HEK293 (cell line): ENCODE data around the gene WDR4.

ENCODE experiments used
- CTCF ChIA-PET: fragments of 350-600 bp; formaldehyde crosslinking; extraction: SDS; loops from one replicate; lab custom pipeline; 2021; ENCODE audit warnings: antibody characterized with exemption; lab: Yijun Ruan, JAX
- POLR2A ChIA-PET: fragments of 300-600 bp; formaldehyde crosslinking; extraction: SDS; loops from one replicate; lab custom pipeline; 2020; ENCODE audit warnings: antibody characterized with exemption, inconsistent platforms; lab: Yijun Ruan, JAX
- H3K27ac ChIP-seq: fragments of 200-500 bp; sonication (Bioruptor generic); 2 replicates; pipeline ENCODE4 v1.5.1; 2014; ENCODE audit warnings: low read depth, low read length, control low read depth, inconsistent platforms; ENCODE audit errors: extremely low read depth
- H3K36me3 ChIP-seq, 2 experiments: fragments of 200-500 bp in 1 of 2; sonication (Bioruptor generic) in 1 of 2; 1 replicate in 1 of 2; 2 replicates in 1 of 2; pipeline ENCODE4 v1.5.1; 2014 to 2017; ENCODE audit warnings: inconsistent platforms in 2 of 2, low read length in 2 of 2; ENCODE audit not compliant: control insufficient read depth in 2 of 2, insufficient read depth in 1 of 2
- H3K4me1 ChIP-seq: fragments of 200-500 bp; sonication (Bioruptor generic); 2 replicates; pipeline ENCODE4 v1.5.1; 2014; ENCODE audit warnings: mild to moderate bottlenecking, low read length, inconsistent platforms; ENCODE audit not compliant: control insufficient read depth, insufficient read depth
- H3K4me3 ChIP-seq: 2 replicates; pipeline ENCODE4 v1.5.1; 2011; ENCODE audit warnings: low read depth, mild to moderate bottlenecking, control low read depth, low read length, moderate library complexity
- H3K9me3 ChIP-seq: fragments of 200-500 bp; sonication (Bioruptor generic); 2 replicates; pipeline ENCODE4 v1.5.1; 2014; ENCODE audit warnings: low read depth, low read length, inconsistent platforms; ENCODE audit not compliant: control insufficient read depth, insufficient read depth
- EGR2 ChIP-seq: fragments of 450-650 bp; formaldehyde crosslinking; IDR thresholded peaks from 2 replicates; pipeline ENCODE4 v1.5.1; 2016; ENCODE audit warnings: low read depth, missing biosample characterization, missing genetic modification characterization
- GLIS1 ChIP-seq: fragments of 450-650 bp; formaldehyde crosslinking; IDR thresholded peaks from 2 replicates; pipeline ENCODE4 v1.5.1; 2016; ENCODE audit warnings: missing biosample characterization, missing genetic modification characterization
- GLIS2 ChIP-seq: fragments of 450-650 bp; formaldehyde crosslinking; IDR thresholded peaks from 2 replicates; pipeline ENCODE4 v1.5.1; 2016; ENCODE audit warnings: missing biosample characterization, missing genetic modification characterization
- ZBTB17 ChIP-seq: fragments of 450-650 bp; formaldehyde crosslinking; IDR thresholded peaks from 2 replicates; pipeline ENCODE4 v1.5.1; 2016; ENCODE audit warnings: missing biosample characterization, missing genetic modification characterization
- ZEB2 ChIP-seq: fragments of 450-650 bp; formaldehyde crosslinking; IDR thresholded peaks from 2 replicates; pipeline ENCODE4 v1.5.1; 2016; ENCODE audit warnings: missing biosample characterization, missing genetic modification characterization
- ZNF174 ChIP-seq: fragments of 450-650 bp; formaldehyde crosslinking; IDR thresholded peaks from 2 replicates; pipeline ENCODE4 v1.5.0; 2017; ENCODE audit warnings: missing biosample characterization, mild to moderate bottlenecking, missing genetic modification characterization
- ZNF302 ChIP-seq: fragments of 450-650 bp; formaldehyde crosslinking; IDR thresholded peaks from 2 replicates; pipeline ENCODE4 v1.5.1; 2016; ENCODE audit warnings: missing biosample characterization, missing genetic modification characterization, low read depth
- ZNF510 ChIP-seq: fragments of 450-650 bp; formaldehyde crosslinking; IDR thresholded peaks from 2 replicates; pipeline ENCODE4 v1.5.1; 2018; ENCODE audit warnings: mild to moderate bottlenecking, missing genetic modification characterization, missing biosample characterization; ENCODE audit not compliant: insufficient replicate concordance
- ZNF600 ChIP-seq: fragments of 450-650 bp; formaldehyde crosslinking; IDR thresholded peaks from 2 replicates; pipeline ENCODE4 v1.5.1; 2016; ENCODE audit warnings: missing biosample characterization, missing genetic modification characterization
- TF ChIP-seq, protein P1 (sequence below): fragments of 450-650 bp; formaldehyde crosslinking; IDR thresholded peaks from 2 replicates; pipeline ENCODE4 v1.5.1; 2017; ENCODE audit warnings: missing biosample characterization, missing genetic modification characterization
- TF ChIP-seq, protein P2 (sequence below): fragments of 450-650 bp; formaldehyde crosslinking; IDR thresholded peaks from 2 replicates; pipeline ENCODE4 v1.5.1; 2016; ENCODE audit warnings: missing biosample characterization, missing genetic modification characterization

The WDR4 gene

DNA sequence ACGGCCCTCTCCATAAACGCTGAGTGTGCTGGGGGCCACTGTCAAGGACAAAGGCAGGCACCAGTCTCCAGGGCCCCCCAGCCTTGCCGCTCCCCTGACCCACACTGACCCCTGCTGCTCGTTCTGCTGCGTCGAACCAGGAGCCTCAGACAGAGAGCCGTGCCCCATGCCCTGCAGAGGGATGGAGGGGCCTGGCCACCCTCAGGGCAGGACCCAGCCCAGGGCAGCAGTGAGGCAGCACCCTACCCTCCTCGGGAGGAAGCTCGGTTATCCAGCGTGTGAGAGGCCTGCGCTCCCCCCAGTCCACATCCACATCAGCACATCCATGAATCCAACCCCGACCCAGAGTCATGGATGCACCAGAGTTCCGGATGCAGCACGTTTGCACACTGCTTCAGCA is 15.1 kb downstream of the WDR4 start:
- Histone ChIP-seq H3K4me1 (no peaks in the 10 kb centered on the region), H3K27ac (no peak overlapping the region), H3K9me3 (no peaks in the 10 kb centered on the region), H3K4me3 (no peak overlapping the region), H3K36me3 (peaks cover 20 to 90% of the 10 kb centered on the region in 2 experiments)
- ChIA-PET POLR2A (interaction anchor here (2.6 kb wide), 1 partner anchor 29 kb away, joined by 7 read pairs; the partner anchor contains the start of gene NDUFV3), CTCF (interaction anchor here (0.6 to 1.3 kb wide), 2 partner anchors 15 to 271 kb away, joined by 3 to 8 read pairs; no protein-coding TSS in a partner anchor)
- TF ChIP-seq ZBTB17: peak; percentile 65
- TF ChIP-seq, protein P1, sequence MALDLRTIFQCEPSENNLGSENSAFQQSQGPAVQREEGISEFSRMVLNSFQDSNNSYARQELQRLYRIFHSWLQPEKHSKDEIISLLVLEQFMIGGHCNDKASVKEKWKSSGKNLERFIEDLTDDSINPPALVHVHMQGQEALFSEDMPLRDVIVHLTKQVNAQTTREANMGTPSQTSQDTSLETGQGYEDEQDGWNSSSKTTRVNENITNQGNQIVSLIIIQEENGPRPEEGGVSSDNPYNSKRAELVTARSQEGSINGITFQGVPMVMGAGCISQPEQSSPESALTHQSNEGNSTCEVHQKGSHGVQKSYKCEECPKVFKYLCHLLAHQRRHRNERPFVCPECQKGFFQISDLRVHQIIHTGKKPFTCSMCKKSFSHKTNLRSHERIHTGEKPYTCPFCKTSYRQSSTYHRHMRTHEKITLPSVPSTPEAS (tag by site-specific recombination): no peak
- peak; percentile 70; the same call in 1 of the 2 replicates for TF ChIP-seq ZNF600
- TF ChIP-seq, protein P2, sequence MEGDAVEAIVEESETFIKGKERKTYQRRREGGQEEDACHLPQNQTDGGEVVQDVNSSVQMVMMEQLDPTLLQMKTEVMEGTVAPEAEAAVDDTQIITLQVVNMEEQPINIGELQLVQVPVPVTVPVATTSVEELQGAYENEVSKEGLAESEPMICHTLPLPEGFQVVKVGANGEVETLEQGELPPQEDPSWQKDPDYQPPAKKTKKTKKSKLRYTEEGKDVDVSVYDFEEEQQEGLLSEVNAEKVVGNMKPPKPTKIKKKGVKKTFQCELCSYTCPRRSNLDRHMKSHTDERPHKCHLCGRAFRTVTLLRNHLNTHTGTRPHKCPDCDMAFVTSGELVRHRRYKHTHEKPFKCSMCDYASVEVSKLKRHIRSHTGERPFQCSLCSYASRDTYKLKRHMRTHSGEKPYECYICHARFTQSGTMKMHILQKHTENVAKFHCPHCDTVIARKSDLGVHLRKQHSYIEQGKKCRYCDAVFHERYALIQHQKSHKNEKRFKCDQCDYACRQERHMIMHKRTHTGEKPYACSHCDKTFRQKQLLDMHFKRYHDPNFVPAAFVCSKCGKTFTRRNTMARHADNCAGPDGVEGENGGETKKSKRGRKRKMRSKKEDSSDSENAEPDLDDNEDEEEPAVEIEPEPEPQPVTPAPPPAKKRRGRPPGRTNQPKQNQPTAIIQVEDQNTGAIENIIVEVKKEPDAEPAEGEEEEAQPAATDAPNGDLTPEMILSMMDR (tag by site-specific recombination): peak; percentile 37; the same call in 1 of the 2 replicates

DNA sequence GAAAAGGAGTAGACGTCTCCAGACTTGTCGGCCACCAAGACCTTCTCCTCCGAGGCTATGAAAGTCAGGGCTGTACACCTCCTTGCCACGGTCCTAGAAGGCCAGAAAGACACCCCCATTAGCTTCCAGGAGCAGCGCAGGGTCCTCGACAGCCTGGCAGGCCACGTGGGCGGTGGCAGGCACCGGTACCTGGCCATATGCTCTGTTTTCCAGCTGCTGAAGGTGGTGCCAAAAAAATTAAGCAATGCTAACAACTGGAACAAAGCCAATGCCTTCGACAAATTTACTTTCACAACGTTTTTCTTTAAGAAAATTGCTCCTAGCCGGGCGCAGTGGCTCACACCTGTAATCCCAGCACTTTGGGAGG is 15.9 kb downstream of the WDR4 start:
- ChIA-PET POLR2A (interaction anchor here (2.6 kb wide), 1 partner anchor 30 kb away, joined by 7 read pairs; the partner anchor contains the start of gene NDUFV3), CTCF (interaction anchor here (0.7 kb wide), 1 partner anchor 12 kb away, joined by 3 read pairs; no protein-coding TSS in a partner anchor)
- H3K4me3 ChIP-seq: no peak overlapping the region
- no peaks in the 10 kb centered on the region for H3K4me1 ChIP-seq
- no peaks in the 10 kb centered on the region for H3K9me3 ChIP-seq
- H3K36me3 ChIP-seq: peaks cover 19 to 90% of the 10 kb centered on the region in 2 experiments
- TF ChIP-seq ZNF302 (tag by site-specific recombination) (no peak), GLIS2 (tag by site-specific recombination) (no peak), EGR2 (0 out of 2 replicates have a peak, but pooled peaks have one; percentile 9)
- TF ChIP-seq, all 188 proteins: peak for 1
- no peak overlapping the region for H3K27ac ChIP-seq

DNA sequence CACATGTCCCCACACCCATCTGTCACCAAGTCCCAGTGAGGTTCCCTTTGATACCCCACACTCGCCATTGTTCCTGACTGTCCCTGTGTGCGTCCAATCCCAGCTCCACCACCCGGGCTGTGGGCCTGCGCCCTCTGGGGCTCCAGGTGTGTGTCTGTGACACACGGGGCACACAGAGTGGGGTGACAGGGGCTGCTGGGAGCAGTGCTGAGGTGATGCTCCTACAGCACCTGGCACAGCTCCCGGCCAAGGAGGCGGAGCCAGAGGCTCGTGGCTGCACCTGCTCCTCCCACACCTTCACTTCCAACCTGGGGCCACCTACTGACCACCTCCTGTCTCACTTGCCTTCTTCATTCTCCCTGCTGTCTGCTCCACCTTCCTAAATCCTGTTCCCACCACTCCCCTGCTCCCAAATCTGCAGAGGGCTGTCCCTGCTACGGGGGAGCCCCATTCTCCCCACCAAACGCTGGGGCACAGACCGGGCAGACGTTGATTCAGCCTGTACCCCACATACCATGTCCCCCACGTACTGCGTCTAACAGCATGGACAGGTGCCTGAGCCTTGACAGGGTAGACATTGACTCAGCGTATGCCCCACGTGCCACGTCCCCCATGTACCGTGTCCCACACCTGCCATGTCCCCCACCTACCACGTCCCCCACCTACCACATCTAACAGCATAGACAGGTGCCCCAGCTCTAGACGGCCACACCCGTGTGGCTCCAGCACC is 16.4 kb downstream of the WDR4 start:
- H3K9me3 ChIP-seq: no peaks in the 10 kb centered on the region
- ChIA-PET POLR2A (no interaction called here), CTCF (interaction anchor here (0.7 kb wide), 1 partner anchor 13 kb away, joined by 3 read pairs; no protein-coding TSS in a partner anchor)
- H3K4me3 ChIP-seq: no peak overlapping the region
- H3K27ac ChIP-seq: no peak overlapping the region
- no peak for TF ChIP-seq GLIS1
- no peak for TF ChIP-seq ZNF510 (tag by site-specific recombination)
- TF ChIP-seq EGR2: peak; percentile 44; the same call in 1 of the 2 replicates
- no peak for TF ChIP-seq ZEB2 (tag by site-specific recombination)
- TF ChIP-seq ZNF174 (tag by site-specific recombination): no peak
- TF ChIP-seq, protein P2 (tag by site-specific recombination): peak; percentile 44
- H3K4me1 ChIP-seq: no peaks in the 10 kb centered on the region
- peaks cover 19 to 90% of the 10 kb centered on the region in 2 experiments for H3K36me3 ChIP-seq
